ENCODE results near the gene OR2B2.

OR2B2 gene

GRCh38 chr6:27864906-27865849 is 47.0 kb downstream of the OR2B2 start:
- Histone ChIP-seq H3K9me3 (no peaks in the 10 kb centered on the region), H3K4me3 (peak overlapping the region; percentile 56 to 67), H3K27me3 (peaks cover 0 to 4% of the 10 kb centered on the region in 2 donors), H3K4me1 (peaks cover 0 to 35% (median 25%) of the 10 kb centered on the region in 4 donors), H3K27ac (peak overlapping the region; percentile 35 to 66), H3K36me3 (no peaks in the 10 kb centered on the region)
- intact Hi-C loops (cut with DNase I; ENCODE audit: low total_unique reads) = no loop called here
- DNase-seq = peak; percentile 30 to 76
- TF ChIP-seq CTCF (IDR thresholded peaks at IDR 0.05) = peak in 1 of 2 experiments; percentile 12

GRCh38 chr6:27863962-27864905 is 48.0 kb downstream of the OR2B2 start:
- no peaks in the 10 kb centered on the region for H3K9me3 ChIP-seq
- H3K4me1 ChIP-seq = peaks cover 0 to 35% (median 25%) of the 10 kb centered on the region in 4 donors
- H3K27me3 ChIP-seq = peaks cover 0 to 4% of the 10 kb centered on the region in 2 donors
- H3K36me3 ChIP-seq = no peaks in the 10 kb centered on the region
- intact Hi-C loops (cut with DNase I; ENCODE audit: low total_unique reads) = no loop called here
- peak overlapping the region; percentile 56 to 67 for H3K4me3 ChIP-seq
- H3K27ac ChIP-seq = peak overlapping the region; percentile 35 to 66
- DNase-seq = no peak
- no peak for TF ChIP-seq CTCF (IDR thresholded peaks at IDR 0.05)

GRCh38 chr6:27862396-27863066 is 49.7 kb downstream of the OR2B2 start:
- no peak overlapping the region for H3K4me3 ChIP-seq
- H3K27me3 ChIP-seq = no peaks in the 10 kb centered on the region
- no peak overlapping the region for H3K27ac ChIP-seq
- TF ChIP-seq CTCF (IDR thresholded peaks at IDR 0.05) = no peak
- no peaks in the 10 kb centered on the region for H3K36me3 ChIP-seq
- DNase-seq = no peak
- peaks cover 0 to 30% (median 22%) of the 10 kb centered on the region in 4 donors for H3K4me1 ChIP-seq
- intact Hi-C loops (cut with DNase I; ENCODE audit: low total_unique reads) = no loop called here
- no peaks in the 10 kb centered on the region for H3K9me3 ChIP-seq

- no peak for TF ChIP-seq CTCF (IDR thresholded peaks at IDR 0.05)
- Histone ChIP-seq H3K36me3 (no peaks in the 10 kb centered on the region), H3K9me3 (no peaks in the 10 kb centered on the region), H3K4me3 (no peak overlapping the region), H3K4me1 (peaks cover 0 to 24% (median 15%) of the 10 kb centered on the region in 4 donors), H3K27me3 (no peaks in the 10 kb centered on the region), H3K27ac (no peak overlapping the region)
- intact Hi-C loops (cut with DNase I; ENCODE audit: low total_unique reads) = no loop called here
- DNase-seq = no peak
These were observed 50.3 kb downstream of the OR2B2 start for GRCh38 chr6:27861861-27862260.

GRCh38 chr6:27861276-27861840 is 50.8 kb downstream of the OR2B2 start:
- Histone ChIP-seq H3K9me3 (no peaks in the 10 kb centered on the region), H3K4me3 (no peak overlapping the region), H3K27me3 (no peaks in the 10 kb centered on the region), H3K4me1 (peaks cover 0 to 19% (median 10%) of the 10 kb centered on the region in 4 donors), H3K36me3 (no peaks in the 10 kb centered on the region), H3K27ac (no peak overlapping the region)
- TF ChIP-seq CTCF (IDR thresholded peaks at IDR 0.05) = no peak
- DNase-seq = no peak
- intact Hi-C loops (cut with DNase I; ENCODE audit: low total_unique reads) = no loop called here

All from tibial artery (tissue), 4 donors.